Glutamatergic neuron (in vitro differentiated cells): ENCODE data around the gene C16orf87. TPM values are rescaled to one million over a fixed set of nuclear protein-coding genes. Genes with fewer than 3 reads are reported as not detected.
A peak's percentile ranks its signal among the peaks of the same experiment; 100 is the strongest.

Experiments
- DNase-seq: peaks from one replicate; pipeline ENCODE4 v3.0.0; 2022
- H3K27ac Mint-ChIP-seq: one replicate; pipeline ENCODE4 v1.8.0; 2020; ENCODE audit warnings: mild to moderate bottlenecking, mixed read lengths, inconsistent platforms; ENCODE audit not compliant: unreplicated experiment
- H3K27me3 Mint-ChIP-seq: one replicate; pipeline ENCODE4 v1.8.0; 2020; ENCODE audit warnings: mild to moderate bottlenecking, moderate library complexity, mixed read lengths, inconsistent platforms; ENCODE audit not compliant: unreplicated experiment
- H3K36me3 Mint-ChIP-seq: one replicate; pipeline ENCODE4 v1.8.0; 2020; ENCODE audit warnings: mild to moderate bottlenecking, mixed read lengths, inconsistent platforms; ENCODE audit not compliant: unreplicated experiment
- H3K4me1 Mint-ChIP-seq: one replicate; pipeline ENCODE4 v1.8.0; 2020; ENCODE audit warnings: mild to moderate bottlenecking, low read depth, mixed read lengths, inconsistent platforms; ENCODE audit not compliant: unreplicated experiment
- H3K4me3 Mint-ChIP-seq: one replicate; pipeline ENCODE4 v1.8.0; 2020; ENCODE audit warnings: mild to moderate bottlenecking, mixed read lengths, inconsistent platforms; ENCODE audit not compliant: unreplicated experiment
- H3K9me3 Mint-ChIP-seq: one replicate; pipeline ENCODE4 v1.8.0; 2020; ENCODE audit warnings: mild to moderate bottlenecking, moderate library complexity, mixed read lengths, inconsistent platforms; ENCODE audit not compliant: unreplicated experiment
- CTCF ChIP-seq: fragments of 200-600 bp; sonication (generic); IDR thresholded peaks from one replicate; pipeline ENCODE4 v1.5.0; 2021; ENCODE audit not compliant: partially characterized antibody, unreplicated experiment
- total RNA-seq: library from RNA; stranded (reverse); fragmentation: NEBNext Ultra II Directional; extraction: Animal tissue kit (Norgen Biotek cat#: 25700); gene quantifications from one replicate; pipeline ENCODE4 v1.2.1, GENCODE V29; 2021; ENCODE audit not compliant: unreplicated experiment

C16orf87 gene
- total RNA-seq, 1 donor from 2014 or later: 15.8 TPM

- Mint-ChIP-seq H3K4me1 (no peaks in the 10 kb centered on the region), H3K27me3 (peaks cover 1% of the 10 kb centered on the region), H3K9me3 (peaks cover 4% of the 10 kb centered on the region), H3K4me3 (no peak overlapping the region), H3K36me3 (no peaks in the 10 kb centered on the region), H3K27ac (no peak overlapping the region)
- DNase-seq: no peak
- no peak for TF ChIP-seq CTCF
These were observed 35.3 kb upstream of the C16orf87 start for GRCh38 chr16:46866286-46866685.

GRCh38 chr16:46862555-46863447 is 31.8 kb upstream of the C16orf87 start:
- H3K4me3 Mint-ChIP-seq: no peak overlapping the region
- H3K4me1 Mint-ChIP-seq: peaks cover 1% of the 10 kb centered on the region
- H3K9me3 Mint-ChIP-seq: no peaks in the 10 kb centered on the region
- no peak overlapping the region for H3K27ac Mint-ChIP-seq
- TF ChIP-seq CTCF: no peak
- H3K36me3 Mint-ChIP-seq: no peaks in the 10 kb centered on the region
- DNase-seq: no peak
- peaks cover 1% of the 10 kb centered on the region for H3K27me3 Mint-ChIP-seq

GRCh38 chr16:46859719-46860152 is 28.8 kb upstream of the C16orf87 start:
- Mint-ChIP-seq H3K4me3 (no peak overlapping the region), H3K36me3 (no peaks in the 10 kb centered on the region), H3K4me1 (peaks cover 8% of the 10 kb centered on the region), H3K27ac (no peak overlapping the region), H3K9me3 (no peaks in the 10 kb centered on the region), H3K27me3 (no peaks in the 10 kb centered on the region)
- no peak for DNase-seq
- TF ChIP-seq CTCF: no peak

- H3K27ac Mint-ChIP-seq: no peak overlapping the region
- no peak for DNase-seq
- no peaks in the 10 kb centered on the region for H3K36me3 Mint-ChIP-seq
- TF ChIP-seq CTCF: no peak
- H3K4me1 Mint-ChIP-seq: peaks cover 8% of the 10 kb centered on the region
- H3K27me3 Mint-ChIP-seq: no peaks in the 10 kb centered on the region
- H3K4me3 Mint-ChIP-seq: no peak overlapping the region
- no peaks in the 10 kb centered on the region for H3K9me3 Mint-ChIP-seq
These were observed 27.2 kb upstream of the C16orf87 start for GRCh38 chr16:46858151-46858550.

GRCh38 chr16:46857368-46857945 is 26.5 kb upstream of the C16orf87 start:
- peak; percentile 48 for DNase-seq
- H3K4me3 Mint-ChIP-seq: no peak overlapping the region
- H3K27me3 Mint-ChIP-seq: no peaks in the 10 kb centered on the region
- peak overlapping the region; percentile 59 for H3K27ac Mint-ChIP-seq
- TF ChIP-seq CTCF: peak; percentile 78
- no peaks in the 10 kb centered on the region for H3K36me3 Mint-ChIP-seq
- peaks cover 8% of the 10 kb centered on the region for H3K4me1 Mint-ChIP-seq
- no peaks in the 10 kb centered on the region for H3K9me3 Mint-ChIP-seq
